COR-L47 (cell line): ENCODE measurements around the gene CACNA2D2.

Experiments
- DNase-seq: peaks from one replicate; lab custom pipeline; 2025; lab: John Stamatoyannopoulos, UW

CACNA2D2 gene

GRCh38 chr3:50464569-50464968 is 38.9 kb downstream of the CACNA2D2 start:
- DNase-seq, result no peak

DNA sequence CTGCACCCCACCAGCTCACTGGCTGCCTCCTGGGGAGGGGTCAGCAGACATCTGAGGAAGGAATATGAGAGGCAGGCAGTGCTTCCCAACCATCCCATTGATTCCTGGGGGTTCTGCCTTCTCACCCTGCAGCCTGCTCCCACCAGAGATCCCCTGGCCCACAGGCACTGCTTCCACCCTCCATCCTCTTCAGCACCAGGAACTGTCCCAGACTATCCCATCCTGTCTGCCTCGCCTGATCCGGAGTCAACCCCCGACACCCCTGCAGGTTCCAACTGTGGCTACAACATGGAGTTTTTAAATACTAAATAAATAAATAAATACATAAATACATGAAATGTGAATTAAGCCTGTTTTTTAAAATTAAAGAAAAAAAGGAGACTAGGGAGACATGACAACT is 43.6 kb downstream of the CACNA2D2 start:
- no peak for DNase-seq

DNA sequence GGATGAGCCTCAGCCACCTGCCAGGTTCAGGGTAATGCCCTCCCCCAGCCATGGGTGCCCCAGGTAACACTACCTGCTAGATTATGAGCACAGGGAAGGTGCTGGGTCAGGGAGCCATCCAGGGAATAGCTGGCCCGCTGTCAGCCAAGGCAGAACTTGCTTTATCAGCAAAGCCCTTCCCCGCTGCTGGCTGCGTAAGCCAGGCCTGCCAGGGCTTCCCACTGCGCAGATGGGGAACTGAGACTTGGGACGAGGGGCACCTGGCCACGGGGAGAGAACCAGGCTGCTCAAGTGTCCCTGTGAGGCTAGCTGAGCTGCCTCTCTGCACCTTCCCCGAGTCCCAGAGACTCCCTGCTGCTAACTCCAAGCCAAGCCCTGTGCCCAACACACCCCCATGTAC is 45.4 kb downstream of the CACNA2D2 start:
- no peak for DNase-seq

- DNase-seq, result no peak
These were observed 48.0 kb downstream of the CACNA2D2 start for GRCh38 chr3:50455161-50456018.

GRCh38 chr3:50454481-50455070 is 48.9 kb downstream of the CACNA2D2 start:
- DNase-seq, result no peak

DNA sequence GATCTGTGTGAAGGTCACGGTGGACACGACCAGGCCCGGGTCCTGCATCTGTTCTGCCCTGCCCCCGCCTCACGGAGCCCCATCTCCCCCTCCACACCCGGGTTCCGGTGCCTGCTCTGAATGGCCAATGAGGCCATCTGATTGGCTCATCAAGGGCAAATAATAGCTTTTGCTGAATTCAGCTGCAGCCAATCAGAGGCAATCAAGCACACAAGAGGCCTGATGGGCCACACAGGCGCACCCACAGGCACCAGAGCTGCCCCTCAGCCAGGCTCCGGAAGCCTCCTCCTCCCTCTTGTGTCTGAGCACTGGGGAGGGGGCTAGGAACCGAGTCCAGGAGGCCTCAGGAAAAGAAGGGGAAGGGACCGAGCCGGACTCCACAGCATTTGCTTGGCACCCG is 49.5 kb downstream of the CACNA2D2 start:
- no peak for DNase-seq

GRCh38 chr3:50450209-50450921 is 53.1 kb downstream of the CACNA2D2 start:
- no peak for DNase-seq

- no peak for DNase-seq
These were observed 54.5 kb downstream of the CACNA2D2 start for GRCh38 chr3:50448752-50449539.

GRCh38 chr3:50447290-50447840 is 56.1 kb downstream of the CACNA2D2 start:
- no peak for DNase-seq

- DNase-seq, result peak; percentile 29
These were observed 57.5 kb downstream of the CACNA2D2 start for GRCh38 chr3:50445919-50446318.

GRCh38 chr3:50444782-50445181 is 58.7 kb downstream of the CACNA2D2 start:
- no peak for DNase-seq

GRCh38 chr3:50444213-50444612 is 59.2 kb downstream of the CACNA2D2 start:
- no peak for DNase-seq

GRCh38 chr3:50442945-50443579 is 60.4 kb downstream of the CACNA2D2 start:
- DNase-seq, result no peak

- DNase-seq, result no peak
These were observed 61.8 kb downstream of the CACNA2D2 start for GRCh38 chr3:50441424-50442217.

GRCh38 chr3:50436114-50436674 is 67.2 kb downstream of the CACNA2D2 start:
- no peak for DNase-seq

DNA sequence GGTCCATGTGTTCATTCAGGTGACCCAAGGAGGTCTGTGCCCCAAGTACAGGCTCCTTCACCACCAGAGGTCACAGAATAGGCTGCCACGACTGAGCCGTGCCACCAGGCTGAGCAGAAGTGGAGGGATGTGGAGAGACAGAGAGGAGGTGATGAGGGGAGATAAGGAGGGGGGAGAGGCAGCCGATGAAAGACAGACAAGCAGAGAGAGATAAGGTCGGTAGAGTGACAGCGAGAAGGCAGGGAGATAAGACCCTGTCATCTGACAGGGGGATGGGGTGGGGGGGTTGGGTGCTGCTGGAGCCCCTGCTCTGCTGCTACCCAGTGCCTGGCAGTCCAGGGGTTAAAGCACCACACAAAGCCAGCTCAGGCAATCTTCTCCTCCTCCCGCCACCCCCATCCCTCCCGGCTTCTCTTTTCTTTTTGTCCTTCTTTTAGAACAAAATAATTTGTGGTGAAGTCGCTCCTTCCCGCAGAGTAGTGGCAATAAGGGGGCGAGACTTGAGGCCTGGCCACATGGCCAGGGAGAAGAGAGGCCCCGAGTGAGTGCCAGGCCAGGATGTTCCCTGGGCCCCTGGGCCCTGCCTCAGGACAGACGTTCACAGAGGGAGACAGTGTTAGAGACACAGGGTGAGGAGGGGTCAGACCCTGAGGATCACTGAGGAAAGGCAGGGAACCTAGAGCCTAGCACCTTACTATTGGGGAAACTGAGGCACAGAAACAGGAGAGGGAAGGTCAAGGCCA is 67.9 kb downstream of the CACNA2D2 start:
- DNase-seq, result no peak

DNA sequence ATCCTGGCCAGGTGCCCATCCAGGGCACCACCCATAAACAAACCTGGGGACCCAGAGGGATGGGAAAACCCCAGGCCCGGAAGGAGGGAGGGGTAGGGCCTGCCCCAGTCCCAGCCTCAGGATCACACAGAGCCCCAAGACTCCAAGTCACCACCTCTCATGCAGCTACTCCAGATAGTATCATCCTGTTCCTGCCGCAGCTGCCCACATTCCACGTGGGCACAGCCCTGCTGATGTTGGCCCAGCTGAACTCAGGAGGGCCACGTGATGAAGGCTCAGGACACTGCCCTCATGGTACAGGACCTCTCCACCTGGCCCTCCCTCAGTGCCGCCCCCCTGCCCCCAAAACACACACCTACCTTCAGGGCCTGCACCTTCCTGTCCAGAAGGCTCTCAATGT is 69.5 kb downstream of the CACNA2D2 start:
- no peak for DNase-seq

DNA sequence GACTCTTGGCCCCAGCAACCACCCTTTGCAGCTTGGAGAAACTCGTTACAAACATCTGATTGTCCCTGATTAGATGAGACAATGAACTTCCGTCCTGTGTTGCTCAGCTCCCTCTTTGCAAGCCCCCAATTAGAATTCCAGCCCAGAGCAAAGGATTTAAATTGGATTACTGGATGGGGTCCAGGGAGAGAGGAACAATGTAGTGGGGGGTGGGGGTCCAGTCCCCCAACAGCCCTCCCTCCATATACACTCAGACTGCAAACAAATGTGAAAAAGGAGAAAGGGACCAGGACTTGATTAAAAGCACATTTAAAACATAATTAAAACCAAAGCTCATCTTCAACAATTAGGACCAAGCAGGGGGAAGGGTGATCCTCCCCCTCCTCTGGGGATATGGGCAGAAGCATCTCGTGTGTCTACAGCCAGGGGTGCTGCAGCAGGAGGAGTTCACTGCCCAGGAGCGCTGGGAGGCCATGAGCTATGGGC is 72.4 kb downstream of the CACNA2D2 start:
- no peak for DNase-seq

DNA sequence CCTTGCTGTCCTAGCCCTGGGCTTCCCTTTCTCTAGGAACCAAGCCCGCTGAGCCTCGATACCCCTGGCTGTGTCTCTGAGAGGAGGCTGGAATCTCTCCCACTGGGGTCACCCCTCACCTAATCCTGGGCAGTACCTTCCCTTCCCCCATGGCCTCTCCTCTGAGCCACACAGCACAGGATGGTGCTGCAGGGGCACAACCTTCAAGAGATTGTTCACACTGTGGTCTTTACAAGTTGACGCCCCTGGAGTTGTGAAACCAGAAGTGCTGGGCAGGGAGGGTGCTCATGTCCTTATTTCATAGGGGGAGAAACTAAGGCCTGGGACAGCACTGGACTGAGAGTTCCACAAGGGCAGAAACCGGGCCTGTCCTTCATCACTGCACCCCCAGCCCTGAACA is 73.2 kb downstream of the CACNA2D2 start:
- no peak for DNase-seq
